Duodenal mucosa (tissue), 2 donors: ENCODE measurements around the gene BRME1.

Experiments
- H3K27ac ChIP-seq: one replicate; pipeline ENCODE4 v1.7.0; 2013; ENCODE audit warnings: low read depth, low read length
- H3K27me3 ChIP-seq, 2 donors: one replicate each; pipeline ENCODE4 v1.7.0; 2013; ENCODE audit warnings: low read length in 2 of 2, control low read depth in 1 of 2; ENCODE audit not compliant: insufficient read depth in 2 of 2, control insufficient read depth in 1 of 2
- H3K36me3 ChIP-seq, 2 donors: one replicate each; pipeline ENCODE4 v1.7.0; 2013; ENCODE audit warnings: low read length in 2 of 2, control low read depth in 1 of 2; ENCODE audit not compliant: insufficient read depth in 2 of 2, control insufficient read depth in 1 of 2
- H3K4me1 ChIP-seq, 2 donors: one replicate each; pipeline ENCODE4 v1.7.0; 2013; ENCODE audit warnings: low read length in 2 of 2, control low read depth in 1 of 2; ENCODE audit not compliant: insufficient read depth in 2 of 2, control insufficient read depth in 1 of 2
- H3K4me3 ChIP-seq, 2 donors: one replicate each; pipeline ENCODE4 v1.7.0; 2013; ENCODE audit warnings: low read length in 2 of 2, low read depth in 1 of 2
- H3K9ac ChIP-seq, 2 donors: one replicate each; pipeline ENCODE4 v1.7.0; 2013; ENCODE audit warnings: low read length in 2 of 2, low read depth in 1 of 2
- H3K9me3 ChIP-seq, 2 donors: one replicate each; pipeline ENCODE4 v1.7.0; 2013; ENCODE audit warnings: low read length in 2 of 2, control low read depth in 1 of 2; ENCODE audit not compliant: control insufficient read depth in 1 of 2

BRME1 gene

DNA sequence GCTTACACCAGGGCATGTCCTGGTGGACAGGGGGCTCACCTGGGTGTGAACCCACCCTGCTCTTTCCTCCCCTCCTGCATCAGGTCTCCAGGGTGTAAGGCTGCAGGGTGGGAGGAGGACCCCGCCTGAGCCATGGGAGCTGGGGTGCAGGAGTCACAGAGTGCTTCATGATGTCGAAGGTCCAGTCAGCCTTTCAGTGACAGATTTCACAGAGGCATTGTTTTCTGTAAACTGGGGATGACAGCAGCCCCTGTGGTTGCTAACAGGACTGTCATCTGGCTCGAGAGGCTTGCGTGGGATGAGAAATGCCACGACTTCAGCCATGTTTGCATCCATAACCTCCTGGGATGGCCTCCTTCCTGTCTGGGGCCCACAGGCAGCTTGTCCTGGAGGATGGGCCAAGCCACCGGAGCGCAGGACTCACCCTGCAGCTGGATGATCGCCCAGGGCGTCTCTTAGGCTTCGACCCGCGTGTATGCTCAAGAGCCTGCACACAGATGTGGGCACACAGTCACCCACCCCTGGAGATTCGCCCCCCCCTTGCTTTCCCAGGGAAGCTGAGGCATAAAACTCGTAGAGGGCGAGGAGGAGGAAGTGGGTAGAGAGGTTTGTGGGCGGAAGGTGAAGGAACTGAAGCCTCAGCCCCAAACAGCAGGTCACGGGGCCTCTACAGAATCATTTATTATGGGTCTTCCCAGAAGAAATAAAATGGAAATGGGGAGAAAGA is 24.1 kb downstream of the BRME1 start:
- Histone ChIP-seq H3K9ac (peak overlapping the region; percentile 36 to 47), H3K27me3 (no peaks in the 10 kb centered on the region), H3K4me3 (peak overlapping the region; percentile 1 to 21), H3K27ac (no peak overlapping the region), H3K36me3 (no peaks in the 10 kb centered on the region), H3K9me3 (no peaks in the 10 kb centered on the region), H3K4me1 (peaks cover 49 to 67% of the 10 kb centered on the region in 2 donors)

DNA sequence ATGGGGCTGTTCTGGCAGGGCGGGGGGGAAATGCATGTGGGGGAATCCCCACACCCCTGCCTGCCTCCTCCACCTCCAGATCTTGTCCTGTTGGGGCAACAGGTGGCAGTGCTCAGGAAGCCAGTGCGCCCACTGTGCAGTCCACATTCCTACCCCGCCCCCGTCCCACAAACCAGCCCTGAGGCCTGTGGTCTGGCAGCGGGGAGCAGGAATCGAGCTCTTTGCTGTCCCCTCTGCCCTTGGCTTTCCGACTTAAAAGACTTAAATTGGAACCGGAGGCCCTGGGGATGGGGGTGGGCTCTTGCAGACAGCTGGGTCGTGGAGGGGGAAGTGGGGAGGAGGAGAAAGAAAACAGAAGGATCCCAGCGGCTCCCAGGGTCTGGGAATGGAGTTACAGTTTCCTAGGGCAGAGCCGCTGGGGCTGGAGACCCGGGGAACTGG is 24.6 kb downstream of the BRME1 start:
- H3K4me3 ChIP-seq = peak overlapping the region in 1 of 2 donors; percentile 1
- H3K27me3 ChIP-seq = no peaks in the 10 kb centered on the region
- H3K9me3 ChIP-seq = no peaks in the 10 kb centered on the region
- H3K36me3 ChIP-seq = no peaks in the 10 kb centered on the region
- H3K27ac ChIP-seq = no peak overlapping the region
- peak overlapping the region; percentile 36 to 47 for H3K9ac ChIP-seq
- peaks cover 49 to 62% of the 10 kb centered on the region in 2 donors for H3K4me1 ChIP-seq

DNA sequence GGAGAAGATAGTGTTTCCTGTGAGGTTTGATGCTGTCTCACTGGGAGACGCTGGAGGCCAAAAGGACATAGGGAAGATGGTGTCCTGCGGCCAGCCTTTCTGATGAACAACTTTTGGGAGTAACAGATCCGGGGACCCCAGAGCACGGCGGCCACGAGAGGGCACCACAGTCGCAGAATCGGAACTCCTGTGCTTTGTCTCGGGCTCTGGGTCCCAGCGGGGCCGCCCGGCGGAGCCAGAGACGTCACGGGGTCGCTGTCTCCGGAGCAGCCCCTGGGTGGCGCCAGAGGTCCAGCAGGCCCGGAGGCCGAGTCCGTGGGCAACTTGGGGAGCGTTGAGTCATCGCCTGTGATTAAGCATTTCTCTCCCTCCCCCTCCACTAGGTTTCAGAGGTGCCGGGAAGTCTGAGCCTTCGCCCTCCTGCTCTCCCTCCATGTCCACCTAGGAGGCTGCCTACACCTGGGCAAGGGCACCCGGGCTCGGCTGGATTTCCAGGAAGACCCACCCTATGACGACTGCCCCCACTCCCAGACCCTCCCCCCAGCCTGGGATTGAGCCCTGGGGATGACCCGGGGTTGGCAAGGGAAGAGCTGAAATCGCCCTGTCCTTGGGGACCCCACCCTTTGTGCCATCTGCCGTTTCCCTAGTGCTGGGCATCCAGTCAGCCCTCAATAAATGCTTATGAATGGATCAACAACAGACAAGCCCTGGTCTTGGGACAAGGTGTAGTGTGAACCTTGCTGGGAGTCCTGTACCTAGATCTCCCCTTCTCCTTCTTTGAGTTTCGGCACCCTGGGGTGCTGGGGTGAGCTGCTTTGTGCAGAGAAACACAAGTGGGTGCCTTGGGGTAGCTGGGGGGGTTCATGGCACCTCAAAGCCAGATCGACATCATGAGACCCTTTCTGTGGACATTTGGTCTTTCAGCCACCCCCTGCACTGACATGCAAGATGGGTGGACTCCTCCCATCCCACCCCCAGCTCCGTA is 25.6 kb downstream of the BRME1 start:
- Histone ChIP-seq H3K9ac (peak overlapping the region; percentile 49 to 66), H3K4me3 (peak overlapping the region; percentile 56 to 58), H3K9me3 (no peaks in the 10 kb centered on the region), H3K27ac (peak overlapping the region; percentile 69), H3K36me3 (no peaks in the 10 kb centered on the region), H3K4me1 (peaks cover 40 to 53% of the 10 kb centered on the region in 2 donors), H3K27me3 (no peaks in the 10 kb centered on the region)

DNA sequence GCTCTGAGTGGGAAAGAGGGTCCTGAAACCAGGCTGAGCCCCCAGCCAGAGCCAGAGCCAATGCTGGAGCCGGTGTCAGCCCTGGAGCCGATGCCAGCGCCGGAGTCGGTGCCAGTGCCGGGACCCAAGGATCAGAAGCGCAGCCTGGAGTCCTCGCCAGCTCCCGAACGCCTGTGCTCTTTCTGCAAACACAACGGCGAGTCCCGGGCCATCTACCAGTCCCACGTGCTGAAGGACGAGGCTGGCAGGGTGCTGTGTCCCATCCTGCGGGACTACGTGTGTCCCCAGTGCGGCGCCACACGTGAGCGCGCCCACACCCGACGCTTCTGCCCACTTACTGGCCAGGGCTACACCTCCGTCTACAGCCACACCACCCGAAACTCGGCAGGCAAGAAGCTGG is 28.6 kb downstream of the BRME1 start:
- Histone ChIP-seq H3K36me3 (no peaks in the 10 kb centered on the region), H3K27ac (no peak overlapping the region), H3K9ac (no peak overlapping the region), H3K27me3 (no peaks in the 10 kb centered on the region), H3K9me3 (no peaks in the 10 kb centered on the region), H3K4me3 (no peak overlapping the region), H3K4me1 (peaks cover 28 to 35% of the 10 kb centered on the region in 2 donors)

DNA sequence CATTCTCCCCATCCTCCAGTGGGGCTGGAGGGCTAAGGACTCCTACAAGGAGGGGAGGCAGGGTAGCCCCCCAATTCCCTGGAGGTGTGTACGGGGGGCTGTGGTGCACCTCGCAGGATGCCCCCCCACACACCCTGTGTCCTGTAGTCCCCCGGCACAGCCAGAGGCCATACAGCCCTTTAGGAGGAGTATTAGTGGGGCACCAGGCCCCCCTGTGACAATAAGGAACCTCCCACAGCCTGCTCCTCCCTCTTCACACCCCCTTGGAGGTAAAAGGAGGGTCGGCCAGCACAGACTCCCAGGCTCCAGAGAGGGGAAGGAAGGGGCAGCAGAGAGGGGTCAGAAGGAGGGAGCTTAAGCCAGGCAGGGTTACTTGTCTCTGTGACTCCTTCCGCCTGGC is 29.1 kb downstream of the BRME1 start, which contains the start of gene NANOS3:
Gene NANOS3 (plus strand): TSS at position 301 of the 400 bp plus-strand sequence. CDS start 115 bp downstream, outside the sequence.
- no peak within 1 kb of the TSS for H3K9ac ChIP-seq
- H3K27ac ChIP-seq = no peak within 1 kb of the TSS
- H3K4me3 ChIP-seq = no peak within 1 kb of the TSS
- H3K9me3 ChIP-seq = no peaks in the 10 kb centered on the region
- H3K36me3 ChIP-seq = no peaks in the 10 kb centered on the region
- H3K4me1 ChIP-seq = peaks cover 23 to 31% of the 10 kb centered on the region in 2 donors
- no peaks in the 10 kb centered on the region for H3K27me3 ChIP-seq

DNA sequence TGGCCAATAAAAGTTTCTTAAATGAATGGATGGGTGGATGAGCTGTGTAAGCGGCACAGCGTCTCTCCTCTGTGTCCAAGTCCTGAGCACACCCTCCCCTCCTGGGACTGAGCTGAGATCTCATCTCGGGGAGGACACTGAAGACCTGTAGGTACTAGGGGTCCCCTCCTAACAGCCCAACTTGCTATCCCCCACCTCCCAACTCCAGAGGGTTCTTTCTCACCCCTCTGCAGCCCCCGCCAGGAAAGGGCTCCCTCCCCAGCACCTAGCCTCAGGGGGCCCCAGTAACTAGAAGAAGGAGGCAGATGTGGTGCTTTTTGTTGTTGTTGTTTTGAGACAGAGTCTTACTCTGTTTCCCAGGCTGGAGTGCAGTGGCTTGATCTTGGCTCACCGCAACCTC is 30.1 kb downstream of the BRME1 start:
- no peaks in the 10 kb centered on the region for H3K9me3 ChIP-seq
- no peaks in the 10 kb centered on the region for H3K36me3 ChIP-seq
- H3K4me3 ChIP-seq = no peak overlapping the region
- H3K27me3 ChIP-seq = no peaks in the 10 kb centered on the region
- no peak overlapping the region for H3K9ac ChIP-seq
- peaks cover 13 to 21% of the 10 kb centered on the region in 2 donors for H3K4me1 ChIP-seq
- H3K27ac ChIP-seq = no peak overlapping the region

DNA sequence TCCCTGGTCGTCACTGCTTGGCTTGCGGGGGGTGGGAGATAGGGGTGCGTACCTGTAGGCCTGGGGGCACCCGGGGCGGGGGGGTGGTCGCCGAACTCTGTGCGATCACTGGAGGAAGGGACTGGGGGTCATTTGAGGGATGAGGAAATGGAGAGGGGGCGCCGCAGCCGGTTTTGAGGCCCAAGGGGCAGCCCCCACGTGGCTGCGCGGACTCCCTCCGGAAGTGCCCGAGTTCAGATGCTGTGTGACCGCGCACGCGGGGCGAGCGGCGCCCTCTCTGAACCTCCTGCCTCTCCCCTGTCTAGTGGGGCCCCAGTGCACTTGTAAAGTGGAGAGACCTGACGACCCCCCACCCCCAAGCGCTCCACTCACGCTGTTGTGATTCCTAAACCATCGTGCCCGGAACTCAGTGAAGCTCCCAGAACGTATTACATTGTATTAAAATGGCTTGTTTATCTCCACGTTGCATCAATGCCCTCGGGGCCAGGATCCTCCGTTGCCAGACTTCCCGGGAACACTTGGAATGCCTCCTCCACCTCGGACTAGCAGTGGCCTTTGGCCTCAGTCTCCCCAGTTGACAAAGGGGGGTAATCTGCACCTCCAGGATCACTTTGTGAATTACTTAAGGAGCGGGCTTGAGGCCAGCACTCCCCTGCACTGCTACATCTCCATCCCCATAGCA is 31.9 kb downstream of the BRME1 start:
- no peak overlapping the region for H3K9ac ChIP-seq
- no peak overlapping the region for H3K4me3 ChIP-seq
- no peaks in the 10 kb centered on the region for H3K27me3 ChIP-seq
- H3K4me1 ChIP-seq = peaks cover 7 to 11% of the 10 kb centered on the region in 2 donors
- H3K36me3 ChIP-seq = no peaks in the 10 kb centered on the region
- H3K9me3 ChIP-seq = no peaks in the 10 kb centered on the region
- no peak overlapping the region for H3K27ac ChIP-seq

DNA sequence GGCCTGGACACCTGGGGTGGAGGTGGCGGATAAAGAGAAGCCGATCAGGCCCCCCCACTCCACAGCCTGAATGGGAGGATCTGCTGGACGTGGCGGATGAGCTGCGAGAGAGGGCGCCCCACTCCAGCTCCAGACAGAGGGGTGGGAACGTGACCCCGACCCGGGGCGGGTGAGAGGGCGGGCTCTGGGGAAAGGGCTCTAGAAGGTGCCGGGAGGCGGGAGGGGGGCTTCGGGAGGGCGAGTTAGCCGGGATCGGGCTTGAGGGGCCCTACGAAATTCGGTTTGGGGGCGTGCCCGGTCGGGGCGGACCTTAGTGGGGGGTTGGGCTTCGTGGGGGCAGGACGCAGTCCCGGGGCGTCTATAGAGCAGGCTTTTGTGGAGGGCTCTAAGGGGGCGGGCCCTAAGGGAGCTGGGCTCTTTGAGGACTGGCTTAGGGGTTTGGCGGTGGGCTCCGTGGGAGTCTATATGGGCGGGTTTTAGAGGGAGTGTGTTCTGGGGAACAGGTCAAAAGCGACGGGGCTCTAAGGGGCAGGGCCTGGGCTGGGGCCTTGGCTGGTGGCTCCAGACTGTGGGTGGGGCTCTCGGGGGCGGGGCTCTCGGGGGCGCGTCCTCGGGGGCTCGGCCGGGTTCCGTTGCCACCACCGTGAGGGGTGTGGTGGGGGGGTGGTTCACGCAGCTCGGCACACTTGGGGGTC is 33.1 kb downstream of the BRME1 start:
- peak overlapping the region in 1 of 2 donors; percentile 39 for H3K9ac ChIP-seq
- no peaks in the 10 kb centered on the region for H3K9me3 ChIP-seq

DNA sequence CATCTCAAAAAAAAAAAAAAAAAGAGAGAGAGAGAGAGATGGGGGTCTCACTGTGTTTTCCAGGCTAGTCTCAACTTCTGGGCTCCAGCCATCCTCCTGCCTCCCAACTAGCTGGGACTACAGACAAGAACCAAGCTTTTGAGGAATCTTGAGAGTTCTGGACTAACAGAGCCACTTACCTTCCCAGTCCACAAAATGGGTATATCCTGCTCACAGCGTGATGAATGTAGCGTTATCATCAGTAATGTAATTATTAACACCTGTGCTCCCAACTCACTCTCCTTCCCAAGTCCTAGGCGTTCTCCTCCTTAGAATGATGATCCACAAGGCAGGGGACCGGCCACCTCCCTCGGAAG is 33.6 kb downstream of the BRME1 start:
- Histone ChIP-seq H3K4me3 (peak overlapping the region; percentile 55 to 58), H3K9me3 (no peaks in the 10 kb centered on the region), H3K27me3 (no peaks in the 10 kb centered on the region), H3K9ac (peak overlapping the region in 1 of 2 donors; percentile 39), H3K4me1 (peaks cover 7 to 9% of the 10 kb centered on the region in 2 donors), H3K36me3 (no peaks in the 10 kb centered on the region), H3K27ac (no peak overlapping the region)

More for the DNA sequence above, 33.1 kb downstream of the BRME1 start:
- no peaks in the 10 kb centered on the region for H3K27me3 ChIP-seq
- no peak overlapping the region for H3K27ac ChIP-seq
- H3K36me3 ChIP-seq = no peaks in the 10 kb centered on the region
- peaks cover 7 to 11% of the 10 kb centered on the region in 2 donors for H3K4me1 ChIP-seq
- peak overlapping the region; percentile 55 to 58 for H3K4me3 ChIP-seq
